Panc1 (cell line): ENCODE results near the gene UMAD1.

ENCODE experiments used
- POLR2AphosphoS5 ChIP-seq: IDR thresholded peaks from 2 replicates; pipeline ENCODE4 v1.6.1; 2012; ENCODE audit warnings: mild to moderate bottlenecking, low read depth, low read length, moderate library complexity
- TCF7L2 ChIP-seq: IDR thresholded peaks from 2 replicates; pipeline ENCODE4 v1.6.1; 2011; ENCODE audit warnings: mild to moderate bottlenecking, low read depth, low read length, inconsistent platforms
- TF ChIP-seq, protein P1 (sequence below): fragments of 450-650 bp; IDR thresholded peaks from 2 replicates; pipeline ENCODE4 v1.5.1; 2017; ENCODE audit warnings: mild to moderate bottlenecking
- TF ChIP-seq, protein P2 (sequence below), 2 experiments: IDR thresholded peaks; 2 replicates each; pipeline ENCODE4 v1.6.1; 2011 to 2012; ENCODE audit warnings: low read depth in 2 of 2, control low read depth in 1 of 2, low read length in 1 of 2, mild to moderate bottlenecking in 1 of 2, moderate library complexity in 1 of 2; ENCODE audit not compliant: insufficient read depth in 1 of 2

DNA sequence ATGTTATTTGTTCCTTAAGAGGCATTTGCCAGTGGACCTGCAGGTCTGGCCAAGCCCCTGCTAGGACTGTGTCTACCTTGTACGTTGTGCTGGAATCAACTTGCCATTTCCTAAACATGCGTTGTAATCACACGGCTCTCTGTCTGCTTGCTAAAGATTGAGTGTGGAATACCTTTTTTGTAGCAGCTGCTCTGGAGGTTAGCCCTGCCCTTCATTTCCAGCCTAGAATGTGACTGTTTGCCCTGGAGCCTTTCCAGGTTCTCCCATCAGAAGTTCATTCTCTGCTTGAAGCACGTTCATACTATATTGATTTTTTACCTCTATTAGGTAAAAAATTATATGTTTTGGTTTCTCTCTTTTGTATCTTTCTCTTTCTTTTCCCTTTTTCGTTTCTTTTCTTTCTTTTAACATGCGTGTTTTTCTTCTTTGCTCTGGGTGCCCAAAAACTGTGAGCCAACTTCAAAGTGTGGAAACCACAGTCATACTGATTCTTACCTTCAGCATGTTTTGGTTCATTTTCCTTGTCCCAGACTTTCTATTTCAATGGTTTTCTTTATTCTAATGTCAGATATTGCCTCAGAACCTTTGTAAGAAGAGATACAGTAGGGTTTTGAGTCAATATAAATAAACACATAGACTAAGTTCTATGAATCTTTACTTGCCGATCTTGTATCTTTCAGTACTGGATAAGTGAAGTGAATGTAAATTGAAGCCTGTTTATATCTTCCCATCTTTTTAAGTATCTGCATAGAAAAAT, 189.7 kb downstream of the UMAD1 start:
- TF ChIP-seq, protein P1, sequence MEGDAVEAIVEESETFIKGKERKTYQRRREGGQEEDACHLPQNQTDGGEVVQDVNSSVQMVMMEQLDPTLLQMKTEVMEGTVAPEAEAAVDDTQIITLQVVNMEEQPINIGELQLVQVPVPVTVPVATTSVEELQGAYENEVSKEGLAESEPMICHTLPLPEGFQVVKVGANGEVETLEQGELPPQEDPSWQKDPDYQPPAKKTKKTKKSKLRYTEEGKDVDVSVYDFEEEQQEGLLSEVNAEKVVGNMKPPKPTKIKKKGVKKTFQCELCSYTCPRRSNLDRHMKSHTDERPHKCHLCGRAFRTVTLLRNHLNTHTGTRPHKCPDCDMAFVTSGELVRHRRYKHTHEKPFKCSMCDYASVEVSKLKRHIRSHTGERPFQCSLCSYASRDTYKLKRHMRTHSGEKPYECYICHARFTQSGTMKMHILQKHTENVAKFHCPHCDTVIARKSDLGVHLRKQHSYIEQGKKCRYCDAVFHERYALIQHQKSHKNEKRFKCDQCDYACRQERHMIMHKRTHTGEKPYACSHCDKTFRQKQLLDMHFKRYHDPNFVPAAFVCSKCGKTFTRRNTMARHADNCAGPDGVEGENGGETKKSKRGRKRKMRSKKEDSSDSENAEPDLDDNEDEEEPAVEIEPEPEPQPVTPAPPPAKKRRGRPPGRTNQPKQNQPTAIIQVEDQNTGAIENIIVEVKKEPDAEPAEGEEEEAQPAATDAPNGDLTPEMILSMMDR: no peak
- TF ChIP-seq POLR2AphosphoS5 (no peak), TCF7L2 (no peak)
- TF ChIP-seq, protein P2, sequence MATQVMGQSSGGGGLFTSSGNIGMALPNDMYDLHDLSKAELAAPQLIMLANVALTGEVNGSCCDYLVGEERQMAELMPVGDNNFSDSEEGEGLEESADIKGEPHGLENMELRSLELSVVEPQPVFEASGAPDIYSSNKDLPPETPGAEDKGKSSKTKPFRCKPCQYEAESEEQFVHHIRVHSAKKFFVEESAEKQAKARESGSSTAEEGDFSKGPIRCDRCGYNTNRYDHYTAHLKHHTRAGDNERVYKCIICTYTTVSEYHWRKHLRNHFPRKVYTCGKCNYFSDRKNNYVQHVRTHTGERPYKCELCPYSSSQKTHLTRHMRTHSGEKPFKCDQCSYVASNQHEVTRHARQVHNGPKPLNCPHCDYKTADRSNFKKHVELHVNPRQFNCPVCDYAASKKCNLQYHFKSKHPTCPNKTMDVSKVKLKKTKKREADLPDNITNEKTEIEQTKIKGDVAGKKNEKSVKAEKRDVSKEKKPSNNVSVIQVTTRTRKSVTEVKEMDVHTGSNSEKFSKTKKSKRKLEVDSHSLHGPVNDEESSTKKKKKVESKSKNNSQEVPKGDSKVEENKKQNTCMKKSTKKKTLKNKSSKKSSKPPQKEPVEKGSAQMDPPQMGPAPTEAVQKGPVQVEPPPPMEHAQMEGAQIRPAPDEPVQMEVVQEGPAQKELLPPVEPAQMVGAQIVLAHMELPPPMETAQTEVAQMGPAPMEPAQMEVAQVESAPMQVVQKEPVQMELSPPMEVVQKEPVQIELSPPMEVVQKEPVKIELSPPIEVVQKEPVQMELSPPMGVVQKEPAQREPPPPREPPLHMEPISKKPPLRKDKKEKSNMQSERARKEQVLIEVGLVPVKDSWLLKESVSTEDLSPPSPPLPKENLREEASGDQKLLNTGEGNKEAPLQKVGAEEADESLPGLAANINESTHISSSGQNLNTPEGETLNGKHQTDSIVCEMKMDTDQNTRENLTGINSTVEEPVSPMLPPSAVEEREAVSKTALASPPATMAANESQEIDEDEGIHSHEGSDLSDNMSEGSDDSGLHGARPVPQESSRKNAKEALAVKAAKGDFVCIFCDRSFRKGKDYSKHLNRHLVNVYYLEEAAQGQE (IDR thresholded peaks at IDR 0.05; ENCODE audit: insufficient read depth in 1 of 2, low read depth in 2 of 2, low read length in 1 of 2): no peak
